ENCODE results near the gene ATG101.

The ATG101 gene

GRCh38 chr12:52062167-52063081 is 7.4 kb upstream of the ATG101 start:
- Histone ChIP-seq H4K20me1 (ENCODE audit: insufficient read depth, low read length) (no peaks in the 10 kb centered on the region), H3K36me3 (ENCODE audit: insufficient read depth, low read length) (no peaks in the 10 kb centered on the region; the same call in 1 of the 2 replicates), H3K27ac (ENCODE audit: low read depth, low read length, poor library complexity, severe bottlenecking) (no peak overlapping the region), H3K9me2 (ENCODE audit: low read depth, low read length) (no peaks in the 10 kb centered on the region), H3K9ac (ENCODE audit: low read length) (no peak overlapping the region), H3K4me2 (ENCODE audit: low read length) (no peak overlapping the region), H3K79me2 (ENCODE audit: insufficient read depth, low read length) (no peaks in the 10 kb centered on the region), H3K9me3 (ENCODE audit: low read length) (no peaks in the 10 kb centered on the region), H2AFZ (ENCODE audit: low read length) (no peak overlapping the region), H3K4me1 (ENCODE audit: insufficient read depth, low read length, severe bottlenecking) (peaks cover 20% of the 10 kb centered on the region), H3F3A (ENCODE audit: insufficient read depth, low read length) (no peaks in the 10 kb centered on the region), H3K4me3 (ENCODE audit: low read depth, low read length, poor library complexity, severe bottlenecking) (no peak overlapping the region), H3K27me3 (ENCODE audit: insufficient read depth, low read length) (no peaks in the 10 kb centered on the region; the same call in 1 of the 2 replicates)
- TF ChIP-seq CTCF (IDR thresholded peaks at IDR 0.05; ENCODE audit: low read length) (no peak), EZH2 (IDR thresholded peaks at IDR 0.05; ENCODE audit: borderline replicate concordance, low read length) (no peak)

- Histone ChIP-seq H3K4me3 (ENCODE audit: low read depth, low read length, poor library complexity, severe bottlenecking) (no peak overlapping the region), H3F3A (ENCODE audit: insufficient read depth, low read length) (no peaks in the 10 kb centered on the region), H3K79me2 (ENCODE audit: insufficient read depth, low read length) (no peaks in the 10 kb centered on the region), H3K9me2 (ENCODE audit: low read depth, low read length) (no peaks in the 10 kb centered on the region), H3K9me3 (ENCODE audit: low read length) (no peaks in the 10 kb centered on the region), H3K4me1 (ENCODE audit: insufficient read depth, low read length, severe bottlenecking) (peaks cover 19% of the 10 kb centered on the region), H3K27ac (ENCODE audit: low read depth, low read length, poor library complexity, severe bottlenecking) (no peak overlapping the region), H2AFZ (ENCODE audit: low read length) (no peak overlapping the region), H4K20me1 (ENCODE audit: insufficient read depth, low read length) (no peaks in the 10 kb centered on the region), H3K4me2 (ENCODE audit: low read length) (no peak overlapping the region), H3K9ac (ENCODE audit: low read length) (no peak overlapping the region), H3K27me3 (ENCODE audit: insufficient read depth, low read length) (no peaks in the 10 kb centered on the region; the same call in 1 of the 2 replicates), H3K36me3 (ENCODE audit: insufficient read depth, low read length) (no peaks in the 10 kb centered on the region)
- TF ChIP-seq EZH2 (IDR thresholded peaks at IDR 0.05; ENCODE audit: borderline replicate concordance, low read length): no peak
- no peak for TF ChIP-seq CTCF (IDR thresholded peaks at IDR 0.05; ENCODE audit: low read length)
Observed at GRCh38 chr12:52063082-52063924, 6.5 kb upstream of the ATG101 start.

DNA sequence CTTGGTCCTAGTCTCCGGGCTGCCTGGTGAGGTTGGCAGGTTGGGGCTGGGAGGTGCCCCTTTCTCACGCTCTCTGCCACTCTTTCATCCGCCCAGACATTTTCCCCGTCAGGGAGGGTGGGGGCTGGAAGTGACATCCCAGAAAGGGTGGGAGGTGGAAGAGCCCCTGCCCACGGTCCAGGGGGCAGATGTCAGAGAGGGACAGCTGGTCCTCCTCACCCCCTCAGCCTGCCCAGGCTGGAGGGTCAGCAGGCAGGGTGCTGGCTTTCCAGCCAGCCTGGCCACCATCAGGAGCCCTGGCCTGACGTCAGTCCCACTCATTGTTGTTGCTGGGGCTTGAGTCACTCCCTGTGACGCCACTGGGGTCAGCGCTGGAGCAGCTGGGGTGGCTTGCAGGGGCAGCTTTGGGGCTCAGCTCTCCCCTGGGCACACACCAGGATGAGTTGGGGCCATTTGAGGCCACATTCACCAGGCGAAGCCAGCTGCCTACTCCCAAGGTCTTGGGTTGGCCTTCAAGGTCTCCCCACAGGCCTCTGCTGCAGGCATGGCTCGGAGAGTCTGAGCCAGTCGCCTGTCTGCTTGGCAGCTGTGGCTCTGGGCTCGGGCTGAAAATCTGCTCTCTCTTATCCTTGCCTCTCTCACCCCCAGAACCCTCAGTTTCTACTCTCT is 5.7 kb upstream of the ATG101 start:
- no peak overlapping the region for H3K4me3 ChIP-seq (ENCODE audit: low read depth, low read length, poor library complexity, severe bottlenecking)
- peaks cover 13% of the 10 kb centered on the region for H3K4me1 ChIP-seq (ENCODE audit: insufficient read depth, low read length, severe bottlenecking)
- H2AFZ ChIP-seq (ENCODE audit: low read length): no peak overlapping the region
- no peaks in the 10 kb centered on the region for H3F3A ChIP-seq (ENCODE audit: insufficient read depth, low read length)
- H3K4me2 ChIP-seq (ENCODE audit: low read length): no peak overlapping the region
- no peaks in the 10 kb centered on the region for H3K9me3 ChIP-seq (ENCODE audit: low read length)
- H3K9me2 ChIP-seq (ENCODE audit: low read depth, low read length): no peaks in the 10 kb centered on the region
- no peak overlapping the region for H3K9ac ChIP-seq (ENCODE audit: low read length)
- H4K20me1 ChIP-seq (ENCODE audit: insufficient read depth, low read length): no peaks in the 10 kb centered on the region
- no peaks in the 10 kb centered on the region for H3K36me3 ChIP-seq (ENCODE audit: insufficient read depth, low read length)
- H3K79me2 ChIP-seq (ENCODE audit: insufficient read depth, low read length): no peaks in the 10 kb centered on the region
- H3K27me3 ChIP-seq (ENCODE audit: insufficient read depth, low read length): no peaks in the 10 kb centered on the region; the same call in 1 of the 2 replicates
- TF ChIP-seq EZH2 (IDR thresholded peaks at IDR 0.05; ENCODE audit: borderline replicate concordance, low read length): no peak
- H3K27ac ChIP-seq (ENCODE audit: low read depth, low read length, poor library complexity, severe bottlenecking): no peak overlapping the region

Measured in OCI-LY1 (cell line).